AG08395 (cell line): ENCODE results near the gene ATXN7L1.
"Not testable (repeated sequence)": the region's sequence is repeated elsewhere in the genome, so short reads cannot be mapped to it uniquely, and the experiment has no call there.

Source experiments
- DNase-seq: peaks from one replicate; pipeline ENCODE4 v3.0.0; 2012; ENCODE audit warnings: mixed read lengths, low spot score

The ATXN7L1 gene

GRCh38 chr7:105613611-105614330 is 262.6 kb downstream of the ATXN7L1 start:
- DNase-seq = no peak

GRCh38 chr7:105612806-105613205 is 263.6 kb downstream of the ATXN7L1 start:
- DNase-seq = no peak

GRCh38 chr7:105611856-105612775 is 264.3 kb downstream of the ATXN7L1 start:
- DNase-seq = no peak

GRCh38 chr7:105610165-105610930 is 266.1 kb downstream of the ATXN7L1 start:
- no peak for DNase-seq

- DNase-seq = peak; percentile 28
These were observed 273.8 kb downstream of the ATXN7L1 start for GRCh38 chr7:105602325-105603305.

- peak; percentile 25 for DNase-seq
These were observed 275.5 kb downstream of the ATXN7L1 start for GRCh38 chr7:105600720-105601550.

GRCh38 chr7:105599551-105599950 is 276.8 kb downstream of the ATXN7L1 start:
- no peak for DNase-seq

- not testable (repeated sequence) for DNase-seq
These were observed 277.3 kb downstream of the ATXN7L1 start for GRCh38 chr7:105599080-105599479.

- DNase-seq = no peak
These were observed 279.5 kb downstream of the ATXN7L1 start for GRCh38 chr7:105596866-105597265.

GRCh38 chr7:105594034-105594433 is 282.4 kb downstream of the ATXN7L1 start:
- no peak for DNase-seq

- DNase-seq = no peak
These were observed 284.9 kb downstream of the ATXN7L1 start for GRCh38 chr7:105591522-105591921.

- no peak for DNase-seq
These were observed 285.6 kb downstream of the ATXN7L1 start for GRCh38 chr7:105590793-105591192.

GRCh38 chr7:105589356-105590077 is 286.9 kb downstream of the ATXN7L1 start:
- DNase-seq = peak; percentile 88

- no peak for DNase-seq
These were observed 288.3 kb downstream of the ATXN7L1 start for GRCh38 chr7:105587909-105588635.

- no peak for DNase-seq
These were observed 290.4 kb downstream of the ATXN7L1 start for GRCh38 chr7:105585850-105586500.

GRCh38 chr7:105584165-105584564 is 292.2 kb downstream of the ATXN7L1 start:
- DNase-seq = no peak

- no peak for DNase-seq
These were observed 293.3 kb downstream of the ATXN7L1 start for GRCh38 chr7:105583061-105583460.
